HepG2 (cell line): ENCODE results near the gene PKP3. TPM values are rescaled to one million over a fixed set of nuclear protein-coding genes. Genes with fewer than 3 reads are reported as not detected.

Experiments
- ATAC-seq: fragments of 200-7000 bp; cut with Tn5 transposase; 3 replicates; pipeline ENCODE4 v1.9.1; 2020; ENCODE audit warnings: mild to moderate bottlenecking, moderate library complexity
- BruUV-seq: library from RNA; stranded (reverse); fragments of 400-500 nt; replicated peaks from 2 replicates; lab custom pipeline; 2021; lab: Mats Ljungman, UMichigan
- CTCF ChIA-PET: fragments of 300-600 bp; formaldehyde crosslinking; extraction: SDS; loops from one replicate; lab custom pipeline; 2021; ENCODE audit warnings: low total read pairs, inconsistent platforms, low intra/inter-chr PET ratio; lab: Yijun Ruan, JAX
- POLR2A ChIA-PET: fragments of 350-600 bp; sonication (Branson Sonifier 250); formaldehyde crosslinking; loops from one replicate; lab custom pipeline; 2020; ENCODE audit warnings: antibody characterized with exemption, inconsistent platforms; lab: Yijun Ruan, JAX
- DNase-seq: peaks from one replicate; pipeline ENCODE4 v3.0.0-alpha.2; 2015; ENCODE audit warnings: low spot score
- FAIRE-seq: peaks from 3 replicates; lab custom pipeline; 2011; peaks lifted over from hg19 to GRCh38; lab: Jason Lieb, UNC
- H2AFZ ChIP-seq: one replicate; pipeline ENCODE4 v1.6.1; 2011; ENCODE audit warnings: low read length, inconsistent platforms
- H3K27ac ChIP-seq: fragments of 300-600 bp; 3 replicates; pipeline ENCODE4 v1.8.0; 2011; ENCODE audit warnings: mixed run types, mild to moderate bottlenecking, mixed read lengths, low read length, inconsistent platforms; ENCODE audit not compliant: insufficient read depth; ENCODE audit errors: extremely low read length
- H3K27me3 ChIP-seq, 2 experiments: fragments of 200-600 bp in 1 of 2; 2 replicates in 1 of 2; 3 replicates in 1 of 2; pipeline versions ENCODE4 v1.6.0 to v1.8.0; 2011; ENCODE audit warnings: low read length in 2 of 2, mild to moderate bottlenecking in 2 of 2, moderate library complexity in 2 of 2, inconsistent platforms in 1 of 2; ENCODE audit not compliant: insufficient read depth in 2 of 2, control insufficient read depth in 1 of 2
- H3K36me3 ChIP-seq, 2 experiments: fragments of 200-600 bp in 1 of 2; replicated peaks in 1 of 2; 2 replicates in 1 of 2; 3 replicates in 1 of 2; pipeline versions ENCODE4 v1.5.1 to v1.8.0; 2011; ENCODE audit warnings: low read length in 2 of 2, inconsistent platforms in 1 of 2; ENCODE audit not compliant: insufficient read depth in 2 of 2, control insufficient read depth in 1 of 2
- H3K4me1 ChIP-seq: 2 replicates; pipeline ENCODE4 v1.5.1; 2012; ENCODE audit warnings: low read length, inconsistent platforms; ENCODE audit not compliant: insufficient read depth
- H3K4me2 ChIP-seq: 2 replicates; pipeline ENCODE4 v1.6.0; 2011; ENCODE audit warnings: low read depth, low read length, inconsistent platforms
- H3K4me3 ChIP-seq, 3 experiments: fragments of 200-600 bp in 1 of 3; sonication (generic), shearing (Covaris generic) in 1 of 3; replicated peaks in 1 of 3; 2 replicates each; pipeline ENCODE4 v1.5.1; 2011 to 2016; ENCODE audit warnings: low read length in 3 of 3, inconsistent platforms in 2 of 3, low read depth in 2 of 3, mild to moderate bottlenecking in 2 of 3, control low read depth in 1 of 3, mixed read lengths in 1 of 3; ENCODE audit not compliant: insufficient read depth in 1 of 3
- H3K79me2 ChIP-seq: one replicate; pipeline ENCODE4 v1.6.1; 2011; ENCODE audit warnings: low read length, inconsistent platforms; ENCODE audit not compliant: insufficient read depth
- H3K9ac ChIP-seq: 2 replicates; pipeline ENCODE4 v1.6.0; 2011; ENCODE audit warnings: mild to moderate bottlenecking, low read depth, low read length, inconsistent platforms; ENCODE audit not compliant: insufficient read depth
- H3K9me3 ChIP-seq: 2 replicates; pipeline ENCODE4 v1.5.1; 2012; ENCODE audit warnings: mild to moderate bottlenecking, low read length
- H4K20me1 ChIP-seq: 2 replicates; pipeline ENCODE4 v1.6.0; 2011; ENCODE audit warnings: inconsistent platforms, mild to moderate bottlenecking, low read length, moderate library complexity; ENCODE audit not compliant: insufficient read depth
- DDIT3 ChIP-seq: sonication (generic); formaldehyde crosslinking; IDR thresholded peaks from 2 replicates; pipeline ENCODE4 v1.4.0; 2020; ENCODE audit warnings: mild to moderate bottlenecking, missing genetic modification reagents
- GPN1 ChIP-seq: sonication (generic); formaldehyde crosslinking; IDR thresholded peaks from 2 replicates; pipeline ENCODE4 v1.5.1; 2020; ENCODE audit warnings: missing genetic modification reagents, borderline replicate concordance
- MED8 ChIP-seq: sonication (generic); formaldehyde crosslinking; IDR thresholded peaks from 2 replicates; pipeline ENCODE4 v1.8.1; 2023; ENCODE audit warnings: mild to moderate bottlenecking, missing genetic modification reagents; ENCODE audit not compliant: insufficient replicate concordance
- PHF20 ChIP-seq: sonication (generic); formaldehyde crosslinking; IDR thresholded peaks from 2 replicates; pipeline ENCODE4 v1.5.0; 2020; ENCODE audit warnings: mild to moderate bottlenecking, missing genetic modification reagents
- RELA ChIP-seq: sonication (generic); formaldehyde crosslinking; IDR thresholded peaks from 2 replicates; pipeline ENCODE4 v1.4.0; 2020; ENCODE audit warnings: missing genetic modification reagents
- RORA ChIP-seq: sonication (generic); formaldehyde crosslinking; IDR thresholded peaks from 2 replicates; pipeline ENCODE4 v1.5.0; 2020; ENCODE audit warnings: mild to moderate bottlenecking, missing genetic modification reagents, moderate library complexity
- SALL2 ChIP-seq: sonication (generic); formaldehyde crosslinking; IDR thresholded peaks from 2 replicates; pipeline ENCODE4 v1.8.1; 2023; ENCODE audit warnings: mild to moderate bottlenecking, missing genetic modification reagents, inconsistent platforms
- ZBTB3 ChIP-seq: sonication (generic); formaldehyde crosslinking; IDR thresholded peaks from 2 replicates; pipeline ENCODE4 v1.4.0; 2020; ENCODE audit warnings: low read depth, mild to moderate bottlenecking, moderate library complexity, missing genetic modification reagents, borderline replicate concordance
- ZNF12 ChIP-seq: sonication (generic); formaldehyde crosslinking; IDR thresholded peaks from 2 replicates; pipeline ENCODE4 v1.5.0; 2020; ENCODE audit warnings: missing genetic modification reagents
- ZNF20 ChIP-seq: sonication (generic); formaldehyde crosslinking; IDR thresholded peaks from 2 replicates; pipeline ENCODE4 v1.4.0; 2020; ENCODE audit warnings: mild to moderate bottlenecking, moderate library complexity, missing genetic modification reagents
- ZNF546 ChIP-seq: sonication (generic); formaldehyde crosslinking; conservative IDR thresholded peaks from 2 replicates; pipeline ENCODE4 v1.8.1; 2023; ENCODE audit warnings: mild to moderate bottlenecking, missing genetic modification reagents
- ZNF713 ChIP-seq: sonication (generic); formaldehyde crosslinking; IDR thresholded peaks from 2 replicates; pipeline ENCODE4 v1.4.0; 2020; ENCODE audit warnings: mild to moderate bottlenecking, missing genetic modification reagents
- ZSCAN31 ChIP-seq: sonication (generic); formaldehyde crosslinking; IDR thresholded peaks from 2 replicates; pipeline ENCODE4 v1.5.0; 2020; ENCODE audit warnings: low read depth, mild to moderate bottlenecking, missing genetic modification reagents
- whole genome bisulfite sequencing: methylation state at CpG from one replicate; pipeline ENCODE4 v1.1.6; 2017; ENCODE audit warnings: low lambda C conversion rate; 5-methylcytosine and 5-hydroxymethylcytosine counted together
- in situ Hi-C: cut with HindIII; loops from 2 replicates; pipeline ENCODE4 v1.10.0; 2017; ENCODE audit warnings: low pct_unique_long_range_greater_than_20kb; ENCODE audit not compliant: extremely low pct_ligation_motif_present
- intact Hi-C: fragments of 100-400 bp; cut with micrococcal nuclease; formaldehyde crosslinking; loops from one replicate; pipeline ENCODE4 v1.10.0; 2022; ENCODE audit not compliant: unreplicated experiment
- polyA plus RNA-seq, 8 experiments: library from polyadenylated mRNA; depleted of rRNA in 3 of 8; stranded (reverse) in 7 of 8; unstranded in 1 of 8; fragments of >200 nt; fragmentation: Illumina TruSeq in 4 of 8; extraction: Trizol in 4 of 8; gene quantifications; 2 replicates each; pipeline versions ENCODE4 v1.2.1 to v1.2.3, GENCODE V29; 2011 to 2016; ENCODE audit warnings: low read depth in 4 of 8, missing spikeins in 1 of 8, mixed read lengths in 1 of 8; ENCODE audit not compliant: insufficient read depth in 1 of 8
- total RNA-seq, 5 experiments: library from RNA; depleted of rRNA; stranded (reverse); fragments of >200 nt; fragmentation: Illumina TruSeq; extraction: Trizol; gene quantifications; 2 replicates each; pipeline ENCODE4 v1.2.3, GENCODE V29; 2016; ENCODE audit warnings: low read depth in 1 of 5
- TF ChIP-seq, protein P1 (sequence below): sonication (generic); formaldehyde crosslinking; IDR thresholded peaks from 2 replicates; pipeline ENCODE4 v1.4.0; 2020; ENCODE audit warnings: missing genetic modification reagents
- TF ChIP-seq, protein P2 (sequence below): sonication (generic); formaldehyde crosslinking; IDR thresholded peaks from 2 replicates; pipeline ENCODE4 v1.8.0; 2022; ENCODE audit warnings: missing genetic modification reagents, mild to moderate bottlenecking, borderline replicate concordance
- TF ChIP-seq, protein P3 (sequence below): IDR thresholded peaks from 2 replicates; pipeline ENCODE4 v1.6.1; 2016; ENCODE audit warnings: low read depth, missing genetic modification reagents, missing compliant biosample characterization

PKP3 gene
- total and polyA plus RNA-seq, 2 of the 13 experiments (the other 11 are each of a cell fraction or from before 2014, with no cell fraction given): 18.0 to 28.7 TPM

- no peaks in the 10 kb centered on the region for H4K20me1 ChIP-seq
- peaks cover 39% of the 10 kb centered on the region for H3K4me1 ChIP-seq
- no peaks in the 10 kb centered on the region for H3K9me3 ChIP-seq
- peak overlapping the region in 2 of 3 experiments; percentile 78 to 89; a peak in 5 of 6 replicates for H3K4me3 ChIP-seq
- TF ChIP-seq DDIT3 (CRISPR knock-in tag): no peak
- no peak for TF ChIP-seq RORA (CRISPR knock-in tag)
- TF ChIP-seq ZNF713 (CRISPR knock-in tag): no peak
- TF ChIP-seq, protein P1, sequence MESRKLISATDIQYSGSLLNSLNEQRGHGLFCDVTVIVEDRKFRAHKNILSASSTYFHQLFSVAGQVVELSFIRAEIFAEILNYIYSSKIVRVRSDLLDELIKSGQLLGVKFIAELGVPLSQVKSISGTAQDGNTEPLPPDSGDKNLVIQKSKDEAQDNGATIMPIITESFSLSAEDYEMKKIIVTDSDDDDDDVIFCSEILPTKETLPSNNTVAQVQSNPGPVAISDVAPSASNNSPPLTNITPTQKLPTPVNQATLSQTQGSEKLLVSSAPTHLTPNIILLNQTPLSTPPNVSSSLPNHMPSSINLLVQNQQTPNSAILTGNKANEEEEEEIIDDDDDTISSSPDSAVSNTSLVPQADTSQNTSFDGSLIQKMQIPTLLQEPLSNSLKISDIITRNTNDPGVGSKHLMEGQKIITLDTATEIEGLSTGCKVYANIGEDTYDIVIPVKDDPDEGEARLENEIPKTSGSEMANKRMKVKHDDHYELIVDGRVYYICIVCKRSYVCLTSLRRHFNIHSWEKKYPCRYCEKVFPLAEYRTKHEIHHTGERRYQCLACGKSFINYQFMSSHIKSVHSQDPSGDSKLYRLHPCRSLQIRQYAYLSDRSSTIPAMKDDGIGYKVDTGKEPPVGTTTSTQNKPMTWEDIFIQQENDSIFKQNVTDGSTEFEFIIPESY (CRISPR knock-in tag): no peak
- TF ChIP-seq PHF20 (CRISPR knock-in tag): no peak
- TF ChIP-seq, protein P2, sequence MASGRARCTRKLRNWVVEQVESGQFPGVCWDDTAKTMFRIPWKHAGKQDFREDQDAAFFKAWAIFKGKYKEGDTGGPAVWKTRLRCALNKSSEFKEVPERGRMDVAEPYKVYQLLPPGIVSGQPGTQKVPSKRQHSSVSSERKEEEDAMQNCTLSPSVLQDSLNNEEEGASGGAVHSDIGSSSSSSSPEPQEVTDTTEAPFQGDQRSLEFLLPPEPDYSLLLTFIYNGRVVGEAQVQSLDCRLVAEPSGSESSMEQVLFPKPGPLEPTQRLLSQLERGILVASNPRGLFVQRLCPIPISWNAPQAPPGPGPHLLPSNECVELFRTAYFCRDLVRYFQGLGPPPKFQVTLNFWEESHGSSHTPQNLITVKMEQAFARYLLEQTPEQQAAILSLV (CRISPR knock-in tag): no peak
- no peak for TF ChIP-seq ZSCAN31 (CRISPR knock-in tag)
- no peak for TF ChIP-seq GPN1 (CRISPR knock-in tag)
- no peak for TF ChIP-seq ZNF546
- no peak for TF ChIP-seq SALL2
- TF ChIP-seq ZNF20 (CRISPR knock-in tag): no peak
- no peak for TF ChIP-seq ZNF12
- TF ChIP-seq RELA (CRISPR knock-in tag): no peak
- no peak for TF ChIP-seq ZBTB3
- TF ChIP-seq MED8 (CRISPR knock-in tag): no peak
- TF ChIP-seq, protein P3, sequence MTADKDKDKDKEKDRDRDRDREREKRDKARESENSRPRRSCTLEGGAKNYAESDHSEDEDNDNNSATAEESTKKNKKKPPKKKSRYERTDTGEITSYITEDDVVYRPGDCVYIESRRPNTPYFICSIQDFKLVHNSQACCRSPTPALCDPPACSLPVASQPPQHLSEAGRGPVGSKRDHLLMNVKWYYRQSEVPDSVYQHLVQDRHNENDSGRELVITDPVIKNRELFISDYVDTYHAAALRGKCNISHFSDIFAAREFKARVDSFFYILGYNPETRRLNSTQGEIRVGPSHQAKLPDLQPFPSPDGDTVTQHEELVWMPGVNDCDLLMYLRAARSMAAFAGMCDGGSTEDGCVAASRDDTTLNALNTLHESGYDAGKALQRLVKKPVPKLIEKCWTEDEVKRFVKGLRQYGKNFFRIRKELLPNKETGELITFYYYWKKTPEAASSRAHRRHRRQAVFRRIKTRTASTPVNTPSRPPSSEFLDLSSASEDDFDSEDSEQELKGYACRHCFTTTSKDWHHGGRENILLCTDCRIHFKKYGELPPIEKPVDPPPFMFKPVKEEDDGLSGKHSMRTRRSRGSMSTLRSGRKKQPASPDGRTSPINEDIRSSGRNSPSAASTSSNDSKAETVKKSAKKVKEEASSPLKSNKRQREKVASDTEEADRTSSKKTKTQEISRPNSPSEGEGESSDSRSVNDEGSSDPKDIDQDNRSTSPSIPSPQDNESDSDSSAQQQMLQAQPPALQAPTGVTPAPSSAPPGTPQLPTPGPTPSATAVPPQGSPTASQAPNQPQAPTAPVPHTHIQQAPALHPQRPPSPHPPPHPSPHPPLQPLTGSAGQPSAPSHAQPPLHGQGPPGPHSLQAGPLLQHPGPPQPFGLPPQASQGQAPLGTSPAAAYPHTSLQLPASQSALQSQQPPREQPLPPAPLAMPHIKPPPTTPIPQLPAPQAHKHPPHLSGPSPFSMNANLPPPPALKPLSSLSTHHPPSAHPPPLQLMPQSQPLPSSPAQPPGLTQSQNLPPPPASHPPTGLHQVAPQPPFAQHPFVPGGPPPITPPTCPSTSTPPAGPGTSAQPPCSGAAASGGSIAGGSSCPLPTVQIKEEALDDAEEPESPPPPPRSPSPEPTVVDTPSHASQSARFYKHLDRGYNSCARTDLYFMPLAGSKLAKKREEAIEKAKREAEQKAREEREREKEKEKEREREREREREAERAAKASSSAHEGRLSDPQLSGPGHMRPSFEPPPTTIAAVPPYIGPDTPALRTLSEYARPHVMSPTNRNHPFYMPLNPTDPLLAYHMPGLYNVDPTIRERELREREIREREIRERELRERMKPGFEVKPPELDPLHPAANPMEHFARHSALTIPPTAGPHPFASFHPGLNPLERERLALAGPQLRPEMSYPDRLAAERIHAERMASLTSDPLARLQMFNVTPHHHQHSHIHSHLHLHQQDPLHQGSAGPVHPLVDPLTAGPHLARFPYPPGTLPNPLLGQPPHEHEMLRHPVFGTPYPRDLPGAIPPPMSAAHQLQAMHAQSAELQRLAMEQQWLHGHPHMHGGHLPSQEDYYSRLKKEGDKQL (CRISPR knock-in tag): no peak
- ChIA-PET CTCF (interaction anchor here (4.4 kb wide), 1 partner anchor 67 kb away, joined by 20 read pairs; no protein-coding TSS in a partner anchor), POLR2A (interaction anchor here (1.7 kb wide), 1 partner anchor 18 kb away, joined by 5 read pairs; no protein-coding TSS in a partner anchor)
- intact Hi-C loops: no loop called here
- peaks cover 46% of the 10 kb centered on the region for H3K79me2 ChIP-seq
- peak overlapping the region; percentile 89; the same call in 1 of the 2 replicates for H3K9ac ChIP-seq
- no peak overlapping the region for H2AFZ ChIP-seq
- no peak for DNase-seq
- peaks cover 9 to 27% of the 10 kb centered on the region in 2 experiments for H3K36me3 ChIP-seq
- H3K4me2 ChIP-seq: peak overlapping the region; percentile 87
- BruUV-seq: no TSS peak
- ATAC-seq: no peak
- H3K27ac ChIP-seq: no peak overlapping the region
- WGBS: 76% methylated on average over 6 of the region's 14 CpGs
- no peak for FAIRE-seq
- no peaks in the 10 kb centered on the region; a peak in 1 of 5 replicates for H3K27me3 ChIP-seq
- in situ Hi-C loops: no loop called here
These were observed 57.7 kb downstream of the PKP3 start for GRCh38 chr11:451738-452137.
